A172 (cell line): ENCODE data around the gene SEC14L1. TPM values are rescaled to one million over a fixed set of nuclear protein-coding genes. Genes with fewer than 3 reads are reported as not detected.
"Not testable (repeated sequence)": the region's sequence is repeated elsewhere in the genome, so short reads cannot be mapped to it uniquely, and the experiment has no call there.

Experiments
- DNase-seq: peaks from one replicate; pipeline ENCODE4 v3.0.0-alpha.2; 2015; ENCODE audit warnings: low spot score
- total RNA-seq: library from RNA; depleted of rRNA; stranded (reverse); fragments of >200 nt; shearing (Covaris generic); gene quantifications from 2 replicates; pipeline ENCODE4 v1.2.3, GENCODE V29; 2014

The SEC14L1 gene
- total RNA-seq, 1 experiment from 2014 or later, result 56.3 TPM

- DNase-seq, result peak; percentile 67
Observed at GRCh38 chr17:77141846-77142449, 1.2 kb downstream of the SEC14L1 start.

DNA sequence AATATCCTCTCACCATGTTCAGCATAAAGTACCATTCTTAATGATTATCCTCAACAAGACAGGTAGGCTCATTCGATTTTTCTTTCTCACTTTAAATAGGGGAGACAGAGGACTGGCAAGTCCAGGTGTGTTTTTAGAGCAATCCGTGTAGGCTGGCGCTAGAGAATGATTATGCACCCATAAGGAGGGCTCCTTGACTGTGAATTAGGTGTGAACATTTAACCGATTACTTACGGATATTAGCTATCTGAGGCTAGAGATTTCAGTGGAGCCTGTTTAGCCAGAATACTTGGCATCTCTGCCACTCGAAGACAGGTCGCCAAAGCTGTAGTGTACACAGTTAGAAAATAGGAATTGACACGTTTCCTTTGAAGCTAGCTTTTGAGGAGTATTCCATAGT is 1.9 kb downstream of the SEC14L1 start:
- no peak for DNase-seq

GRCh38 chr17:77143306-77143705 is 2.5 kb downstream of the SEC14L1 start:
- no peak for DNase-seq

GRCh38 chr17:77144227-77144626 is 3.5 kb downstream of the SEC14L1 start:
- DNase-seq, result no peak

DNA sequence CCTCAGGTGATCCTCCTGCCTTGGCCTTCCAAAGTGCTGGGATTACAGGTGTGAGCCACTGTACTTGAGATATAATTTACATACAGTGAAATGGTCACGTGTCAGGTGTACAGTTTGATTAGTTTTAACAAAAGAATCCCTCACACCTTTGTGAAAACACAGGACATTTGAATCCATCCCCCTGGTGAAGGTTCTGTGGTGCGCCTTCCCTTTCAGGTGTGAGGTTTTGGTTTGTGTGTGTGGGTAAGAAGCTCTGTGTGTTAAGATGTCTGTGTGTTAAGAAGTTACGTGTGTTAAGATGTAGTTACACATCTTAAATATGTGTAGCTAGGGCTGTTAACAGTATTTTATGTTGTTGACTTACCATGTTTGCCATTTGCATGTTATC is 4.4 kb downstream of the SEC14L1 start:
- DNase-seq, result no peak

- peak; percentile 84 for DNase-seq
Observed at GRCh38 chr17:77145612-77146245, 5.0 kb downstream of the SEC14L1 start.

DNA sequence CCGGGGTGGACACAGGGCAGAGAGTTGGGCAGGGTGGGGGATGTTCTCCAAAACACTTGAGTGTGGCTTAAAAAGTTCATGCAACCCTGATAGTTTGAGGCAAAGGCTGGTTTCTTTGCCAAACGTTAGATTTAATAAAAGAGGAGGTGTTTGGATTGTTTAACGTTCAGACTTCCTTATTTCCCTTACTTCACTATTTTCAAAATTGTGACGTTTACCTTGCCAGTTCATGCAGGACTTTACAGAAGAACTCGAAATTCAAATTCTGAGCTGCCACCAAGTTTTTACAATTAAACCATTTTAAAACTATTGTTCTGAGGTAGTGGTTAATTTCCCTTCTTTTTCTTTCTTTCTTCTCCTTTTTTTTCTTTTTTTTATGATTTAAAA is 5.5 kb downstream of the SEC14L1 start:
- DNase-seq, result no peak

DNA sequence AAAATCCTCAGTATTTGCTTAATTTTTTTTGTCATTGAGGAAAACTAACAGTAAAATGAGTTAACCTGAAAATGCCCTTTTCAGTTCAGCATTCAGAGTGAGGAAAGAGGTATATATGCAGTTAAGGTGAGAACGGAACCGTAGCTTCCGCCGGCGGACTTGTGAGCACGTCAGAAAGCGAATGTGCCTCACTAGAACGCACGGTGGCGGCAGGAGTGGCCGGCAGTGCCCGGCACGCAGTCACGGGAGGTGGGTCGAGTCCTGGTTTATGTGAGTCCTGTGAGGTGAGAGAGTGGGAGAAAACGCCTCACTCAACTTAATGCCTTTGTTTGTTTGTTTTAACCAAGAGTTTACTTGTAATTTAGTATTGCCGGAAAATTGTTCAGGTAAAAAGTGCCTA is 6.1 kb downstream of the SEC14L1 start:
- DNase-seq, result no peak

GRCh38 chr17:77147357-77147801 is 6.6 kb downstream of the SEC14L1 start:
- DNase-seq, result no peak

GRCh38 chr17:77148077-77148939 is 7.5 kb downstream of the SEC14L1 start:
- no peak for DNase-seq

DNA sequence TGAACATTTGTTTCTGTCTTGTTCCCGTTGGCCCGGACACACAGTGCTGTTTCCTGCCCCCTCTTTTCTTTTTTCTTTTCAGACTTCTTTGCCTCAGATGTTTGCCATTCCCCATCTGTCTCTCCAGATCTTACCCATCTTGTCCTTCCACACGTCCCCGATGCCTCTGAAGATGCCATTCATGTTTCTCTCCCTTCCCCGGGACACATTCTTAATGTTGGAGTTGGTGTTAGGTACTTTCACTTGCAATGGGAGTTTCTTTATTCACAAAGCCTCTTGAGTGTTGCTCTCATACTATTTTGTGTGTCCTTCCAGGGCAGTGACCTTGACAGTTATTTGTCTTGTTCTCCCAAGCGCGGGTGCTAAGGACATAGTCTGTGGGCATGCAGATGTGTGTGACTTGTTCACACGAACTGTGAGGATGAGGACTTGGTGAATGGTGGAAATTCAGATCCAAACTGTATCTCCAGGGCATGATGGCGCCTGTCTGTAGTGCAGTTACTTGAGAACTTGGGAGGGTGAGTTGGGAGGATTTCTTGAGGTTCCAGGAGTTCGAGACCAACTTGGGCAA is 8.3 kb downstream of the SEC14L1 start:
- DNase-seq, result no peak

GRCh38 chr17:77150196-77150595 is 9.4 kb downstream of the SEC14L1 start:
- DNase-seq, result no peak

- no peak for DNase-seq
Observed at GRCh38 chr17:77151186-77151585, 10.4 kb downstream of the SEC14L1 start.

- not testable (repeated sequence) for DNase-seq
Observed at GRCh38 chr17:77152056-77152455, 11.3 kb downstream of the SEC14L1 start.

- DNase-seq, result no peak
Observed at GRCh38 chr17:77153472-77153871, 12.7 kb downstream of the SEC14L1 start.

DNA sequence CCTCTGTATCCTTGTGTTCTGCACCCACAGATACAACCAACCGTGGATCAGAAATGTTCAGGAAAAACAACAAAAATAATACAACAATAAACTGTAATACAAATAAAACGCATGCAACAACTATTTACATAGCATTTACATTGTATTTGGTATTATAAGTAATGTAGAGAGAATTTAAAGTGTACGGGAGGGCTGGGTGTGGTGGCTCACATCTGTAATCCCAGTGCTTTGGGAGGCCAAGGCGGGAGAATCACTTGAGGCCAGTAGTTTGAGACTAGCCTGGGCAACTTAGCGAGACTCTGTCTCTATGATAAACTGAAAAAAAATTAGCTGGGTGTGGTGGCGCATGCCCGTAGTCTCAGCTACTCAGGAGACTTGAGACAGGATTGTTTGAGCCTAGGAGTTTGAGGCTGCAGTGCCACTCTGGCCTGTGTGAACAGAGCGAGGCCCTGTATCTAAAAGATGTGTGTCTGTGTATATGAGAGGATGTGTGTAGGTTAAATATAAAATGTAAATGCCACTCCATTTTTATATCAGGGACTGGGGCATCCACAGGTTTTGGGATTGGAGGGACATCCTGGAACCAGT is 13.3 kb downstream of the SEC14L1 start:
- DNase-seq, result no peak

DNA sequence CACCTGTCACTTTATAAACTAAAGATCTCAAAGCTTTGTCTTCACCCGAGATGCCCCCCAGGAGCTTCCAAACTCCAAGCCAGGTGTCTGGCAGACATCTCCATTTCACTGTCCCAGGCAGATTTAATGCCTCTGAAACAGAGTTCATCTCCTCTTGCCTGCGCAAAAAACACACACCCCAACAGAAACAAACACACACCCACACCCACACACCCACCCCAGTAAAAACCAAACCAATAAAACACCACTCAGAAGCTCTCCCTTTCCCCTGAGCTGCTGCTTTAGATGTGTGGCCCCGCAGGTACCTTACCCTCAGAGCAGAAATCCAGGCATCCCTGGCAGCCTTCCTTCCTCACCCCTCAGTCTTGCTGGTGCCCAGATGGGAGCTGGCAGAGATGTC is 14.4 kb downstream of the SEC14L1 start:
- DNase-seq, result no peak

DNA sequence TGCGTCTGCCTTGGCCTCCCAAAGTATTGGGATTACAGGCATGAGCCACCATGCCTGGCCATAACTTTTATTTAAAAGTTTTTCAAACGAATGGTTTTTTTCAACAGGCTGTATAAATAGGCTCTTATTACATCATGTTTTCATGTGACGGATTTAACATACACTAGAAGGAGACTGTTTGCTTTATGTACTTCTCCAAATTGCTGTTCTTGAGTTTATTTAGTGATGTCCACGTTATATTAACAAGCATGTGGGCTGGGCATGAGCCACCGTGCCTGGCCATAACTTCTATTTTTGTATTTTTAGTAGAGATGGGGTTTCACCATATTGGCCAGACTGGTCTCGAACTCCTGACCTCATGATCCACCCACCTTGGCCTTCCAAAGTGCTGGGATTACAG is 17.0 kb downstream of the SEC14L1 start:
- not testable (repeated sequence) for DNase-seq

DNA sequence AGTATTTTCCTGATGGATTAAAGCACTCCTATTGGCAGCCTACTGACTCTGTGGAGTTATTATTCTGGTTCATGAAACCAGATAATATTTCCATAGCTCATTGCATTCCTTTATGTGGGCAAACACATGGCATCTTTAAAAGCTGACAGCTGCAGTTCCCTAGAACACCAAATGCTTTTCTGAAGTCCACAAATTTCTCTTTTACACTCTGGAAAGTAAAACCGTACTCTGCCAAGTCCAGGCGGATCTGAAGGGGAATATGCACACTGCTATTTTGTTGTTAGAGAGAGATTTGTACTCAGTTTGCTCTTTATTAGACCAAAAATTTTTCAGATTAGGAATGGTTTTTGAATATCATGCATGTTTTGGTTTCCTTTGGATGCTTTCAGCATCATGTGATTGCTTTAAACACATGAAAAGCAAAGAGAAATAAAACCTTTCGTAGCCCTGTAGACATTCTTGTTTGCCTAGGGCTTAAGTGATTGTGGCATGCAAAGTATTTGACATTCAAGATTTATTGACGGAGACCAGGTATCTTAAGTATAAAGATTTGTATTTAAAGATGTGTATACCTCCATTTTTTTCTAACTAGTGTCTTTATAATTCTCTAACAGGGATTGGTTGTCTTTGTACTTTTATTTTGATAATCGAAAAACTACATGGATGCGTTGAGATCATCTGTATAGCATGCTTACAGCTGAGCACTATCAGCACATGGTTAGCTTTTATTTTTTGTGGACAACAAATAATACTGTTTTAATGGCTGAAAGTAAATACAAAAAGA is 19.5 kb downstream of the SEC14L1 start:
- DNase-seq, result no peak

DNA sequence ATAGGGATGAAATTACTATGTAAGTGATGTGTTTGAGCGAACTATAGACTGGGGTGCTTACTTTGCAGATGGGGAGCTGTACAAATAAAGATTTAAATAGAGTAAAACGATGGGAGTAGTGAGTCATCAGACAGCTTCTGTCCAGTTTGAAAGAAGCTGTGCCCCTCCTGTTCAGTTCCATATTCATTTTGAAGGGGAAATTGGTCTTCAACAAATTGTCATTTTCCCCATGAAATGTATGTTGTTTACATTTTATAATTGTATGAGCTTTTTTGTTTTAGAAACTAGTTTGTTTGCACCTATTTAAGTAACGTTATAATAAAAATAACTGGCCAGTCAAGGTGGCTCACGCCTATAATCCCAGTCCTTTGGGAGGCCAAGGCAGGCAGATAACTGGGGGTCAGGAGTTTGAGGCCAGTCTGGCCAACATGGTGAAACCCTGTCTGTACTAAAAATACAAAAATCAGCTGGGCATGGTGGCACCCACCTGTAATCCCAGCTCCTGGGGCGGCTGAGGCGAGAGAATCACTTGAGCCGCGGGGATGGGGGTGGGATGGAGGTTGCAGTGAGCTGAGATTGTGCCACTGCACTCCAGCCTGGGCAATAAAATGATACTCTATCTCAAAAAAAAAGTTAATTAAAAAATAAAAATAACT is 20.2 kb downstream of the SEC14L1 start:
- no peak for DNase-seq

GRCh38 chr17:77161953-77162352 is 21.2 kb downstream of the SEC14L1 start:
- no peak for DNase-seq
